ENCODE measurements around the gene FOXRED1.
A peak's percentile ranks its signal among the peaks of the same experiment; 100 is the strongest.
"Not testable (repeated sequence)": the region's sequence is repeated elsewhere in the genome, so short reads cannot be mapped to it uniquely, and the experiment has no call there.

Gene FOXRED1

DNA sequence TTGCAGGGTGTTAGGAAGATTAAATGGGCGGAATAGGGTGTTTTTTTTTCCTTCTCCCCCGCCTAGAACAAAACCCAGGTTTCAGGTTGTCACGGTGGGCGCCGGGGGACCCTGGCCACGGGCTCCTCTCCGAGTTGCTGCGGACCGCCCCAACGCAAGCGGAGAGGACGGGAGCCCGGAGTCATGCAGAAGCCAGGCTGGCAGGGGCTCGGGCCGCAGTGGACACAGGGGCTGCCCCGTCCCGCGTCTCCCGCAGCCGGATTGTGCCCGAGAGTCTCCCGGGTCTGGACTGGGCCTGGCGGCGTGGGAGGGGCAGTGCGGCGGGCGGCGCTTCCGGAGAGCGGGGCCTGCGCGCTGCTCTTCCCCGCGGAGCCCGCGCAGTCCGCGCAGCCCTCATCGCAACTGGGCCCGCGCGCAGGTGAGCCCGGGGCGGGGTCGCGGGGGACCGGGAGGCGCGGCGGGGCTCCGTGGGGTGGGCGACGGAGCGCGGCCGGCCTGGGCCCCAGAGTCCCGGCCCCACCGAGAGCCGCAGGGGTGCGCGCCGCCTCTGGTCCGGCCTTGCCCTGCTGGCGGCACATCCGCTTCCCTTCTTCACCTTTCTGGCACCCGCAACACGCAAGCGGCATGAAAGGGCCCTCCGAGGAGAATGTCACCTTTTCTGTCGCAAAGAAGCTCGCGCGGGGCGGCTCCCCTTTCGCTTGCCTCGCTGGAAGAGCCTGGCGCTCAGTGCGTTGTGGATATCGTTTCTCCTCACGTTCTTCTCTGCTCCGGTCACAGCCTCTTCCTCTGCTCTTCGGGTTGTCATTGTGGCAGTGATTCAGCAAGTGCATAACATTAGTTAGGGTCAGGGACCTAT lies 14.0 kb downstream of the FOXRED1 start, which contains the start of gene TIRAP:
TIRAP (plus strand) TSS at position 358 of the 856 bp plus-strand sequence. CDS start 7,802 bp downstream, outside the sequence.
- ATAC-seq (replicated peaks) (peak; percentile 73 to 76), DNase-seq (peak; percentile 54)
- peak within 1 kb of the TSS; percentile 86 to 94 for H3K4me3 Mint-ChIP-seq
- peaks cover 35 to 53% of the 10 kb centered on the region in 2 donors for H3K4me1 Mint-ChIP-seq
- H3K9me3 Mint-ChIP-seq = no peaks in the 10 kb centered on the region
- no peaks in the 10 kb centered on the region for H3K27me3 Mint-ChIP-seq
- H3K36me3 Mint-ChIP-seq = peaks cover 18 to 22% of the 10 kb centered on the region in 2 donors
- peak within 1 kb of the TSS; percentile 96 for H3K27ac Mint-ChIP-seq

DNA sequence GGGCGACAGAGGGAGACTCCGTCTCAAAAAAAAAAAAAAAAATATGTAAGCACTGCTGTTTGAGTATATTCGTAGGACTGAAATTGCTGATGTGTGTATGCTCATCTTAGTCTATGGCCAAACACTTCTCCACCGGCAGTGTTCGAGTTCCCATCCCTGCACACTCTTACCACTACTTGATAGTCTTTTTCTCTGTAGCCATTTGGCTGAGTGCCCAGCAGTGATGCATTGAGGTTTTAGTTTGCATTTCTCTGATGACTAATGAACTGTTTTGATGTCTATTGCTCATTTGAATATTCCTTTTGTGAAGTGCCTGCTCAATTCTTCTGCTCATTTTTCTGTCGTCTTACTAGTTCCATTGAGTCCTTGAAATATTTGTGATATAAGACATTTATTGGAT lies 15.9 kb downstream of the FOXRED1 start:
- Mint-ChIP-seq H3K36me3 (peaks cover 7 to 15% of the 10 kb centered on the region in 2 donors), H3K4me3 (peak overlapping the region; percentile 3 to 5), H3K27me3 (no peaks in the 10 kb centered on the region), H3K27ac (peak overlapping the region; percentile 33), H3K4me1 (peaks cover 36 to 53% of the 10 kb centered on the region in 2 donors), H3K9me3 (no peaks in the 10 kb centered on the region)
- peak; percentile 35 to 49 for ATAC-seq (replicated peaks)
- peak; percentile 63 for DNase-seq

DNA sequence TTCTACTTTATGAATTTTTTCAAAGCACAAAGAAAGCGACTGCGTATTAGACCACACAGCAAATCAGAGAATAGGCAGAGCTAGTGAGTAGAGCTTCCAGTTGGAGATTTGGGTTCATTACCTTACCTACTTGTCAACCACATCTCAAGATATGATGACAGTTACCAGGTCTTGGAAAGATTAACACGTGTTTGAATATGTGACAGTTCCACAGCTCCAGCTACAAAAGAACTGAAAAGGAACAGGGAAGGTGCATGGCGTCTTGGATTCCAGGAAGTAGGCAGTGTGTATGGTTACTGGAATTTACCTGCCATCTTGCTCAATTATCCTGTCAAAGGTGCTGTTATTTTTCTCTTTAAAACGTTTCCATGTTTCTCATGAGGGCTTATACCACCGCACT lies 19.3 kb downstream of the FOXRED1 start:
- no peak overlapping the region for H3K27ac Mint-ChIP-seq
- H3K9me3 Mint-ChIP-seq = no peaks in the 10 kb centered on the region

DNA sequence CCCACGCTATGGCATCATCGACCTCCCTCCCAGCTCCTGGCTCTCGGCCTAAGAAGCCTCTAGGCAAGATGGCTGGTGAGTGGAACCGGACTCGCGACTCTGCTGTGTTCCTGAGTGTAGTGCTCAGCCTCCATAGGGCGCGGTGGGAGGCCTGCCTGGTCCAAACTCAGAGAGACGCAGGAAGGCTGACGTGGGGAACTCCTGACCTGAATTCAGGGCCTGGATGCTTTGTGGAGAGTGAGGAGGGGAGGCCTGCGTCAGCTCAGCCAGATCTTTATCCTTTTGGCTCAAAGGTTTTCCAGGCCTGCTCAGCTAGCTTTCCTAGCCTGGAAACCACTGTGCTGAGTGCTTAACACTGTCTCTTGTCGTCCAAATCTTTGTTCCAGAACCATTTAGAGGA lies 21.9 kb downstream of the FOXRED1 start:
- Mint-ChIP-seq H3K27me3 (no peaks in the 10 kb centered on the region), H3K36me3 (peaks cover 21 to 37% of the 10 kb centered on the region in 2 donors), H3K27ac (peak overlapping the region; percentile 25), H3K9me3 (no peaks in the 10 kb centered on the region), H3K4me3 (no peak overlapping the region), H3K4me1 (peaks cover 24 to 27% of the 10 kb centered on the region in 2 donors)
- no peak for DNase-seq
- no peak for ATAC-seq (replicated peaks)

More for the DNA sequence above, 19.3 kb downstream of the FOXRED1 start:
- Mint-ChIP-seq H3K27me3 (no peaks in the 10 kb centered on the region), H3K36me3 (peaks cover 11 to 24% of the 10 kb centered on the region in 2 donors), H3K4me1 (peaks cover 23 to 36% of the 10 kb centered on the region in 2 donors), H3K4me3 (no peak overlapping the region)
- DNase-seq (no peak), ATAC-seq (replicated peaks) (no peak)

DNA sequence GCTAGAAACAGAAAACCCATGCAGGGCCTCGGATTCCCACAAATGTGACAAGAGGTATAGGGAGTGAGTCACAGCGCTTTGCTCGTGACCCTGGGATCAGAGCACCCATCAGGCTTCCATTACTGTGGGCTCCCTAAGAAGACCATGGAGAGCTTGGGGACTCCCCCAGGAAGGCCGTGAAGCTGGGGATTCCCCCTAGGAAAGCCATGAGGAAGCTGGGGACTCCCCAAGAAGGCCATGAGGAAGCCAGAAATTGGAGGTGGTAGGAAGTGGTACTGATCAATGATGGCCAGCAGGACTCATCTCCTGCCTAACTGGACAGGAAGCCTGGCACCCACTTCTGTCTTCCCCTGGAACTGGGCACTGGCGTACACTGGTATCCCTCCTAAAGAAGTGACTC lies 24.8 kb downstream of the FOXRED1 start:
- ATAC-seq (replicated peaks) (peak; percentile 60 to 63), DNase-seq (no peak)
- Mint-ChIP-seq H3K9me3 (no peaks in the 10 kb centered on the region), H3K27ac (peak overlapping the region; percentile 20), H3K36me3 (peaks cover 23 to 34% of the 10 kb centered on the region in 2 donors), H3K4me1 (peaks cover 16 to 25% of the 10 kb centered on the region in 2 donors), H3K27me3 (no peaks in the 10 kb centered on the region), H3K4me3 (no peak overlapping the region)

DNA sequence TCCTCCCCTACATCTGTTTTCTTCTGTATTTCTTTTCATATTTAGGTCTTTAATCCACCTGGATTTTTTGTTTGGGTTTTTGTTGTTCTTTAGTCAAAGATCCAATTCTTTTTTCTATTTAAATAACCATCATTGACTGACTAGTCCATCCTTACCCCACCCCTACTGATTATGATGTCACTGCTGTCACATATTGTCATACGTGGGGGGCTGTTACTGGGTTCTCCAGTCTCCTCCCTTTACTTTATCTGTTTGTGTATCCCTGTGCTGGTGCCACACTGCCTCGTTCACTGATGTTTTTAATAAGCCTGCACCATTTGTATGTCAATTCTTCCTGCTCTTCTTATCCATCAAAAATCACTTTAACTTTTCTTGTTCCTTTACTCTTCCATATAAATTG lies 28.1 kb downstream of the FOXRED1 start:
- Mint-ChIP-seq H3K4me3 (no peak overlapping the region), H3K27ac (no peak overlapping the region), H3K36me3 (peaks cover 20 to 22% of the 10 kb centered on the region in 2 donors), H3K27me3 (no peaks in the 10 kb centered on the region), H3K4me1 (peaks cover 18 to 25% of the 10 kb centered on the region in 2 donors), H3K9me3 (no peaks in the 10 kb centered on the region)
- ATAC-seq (replicated peaks) = no peak
- DNase-seq = no peak

DNA sequence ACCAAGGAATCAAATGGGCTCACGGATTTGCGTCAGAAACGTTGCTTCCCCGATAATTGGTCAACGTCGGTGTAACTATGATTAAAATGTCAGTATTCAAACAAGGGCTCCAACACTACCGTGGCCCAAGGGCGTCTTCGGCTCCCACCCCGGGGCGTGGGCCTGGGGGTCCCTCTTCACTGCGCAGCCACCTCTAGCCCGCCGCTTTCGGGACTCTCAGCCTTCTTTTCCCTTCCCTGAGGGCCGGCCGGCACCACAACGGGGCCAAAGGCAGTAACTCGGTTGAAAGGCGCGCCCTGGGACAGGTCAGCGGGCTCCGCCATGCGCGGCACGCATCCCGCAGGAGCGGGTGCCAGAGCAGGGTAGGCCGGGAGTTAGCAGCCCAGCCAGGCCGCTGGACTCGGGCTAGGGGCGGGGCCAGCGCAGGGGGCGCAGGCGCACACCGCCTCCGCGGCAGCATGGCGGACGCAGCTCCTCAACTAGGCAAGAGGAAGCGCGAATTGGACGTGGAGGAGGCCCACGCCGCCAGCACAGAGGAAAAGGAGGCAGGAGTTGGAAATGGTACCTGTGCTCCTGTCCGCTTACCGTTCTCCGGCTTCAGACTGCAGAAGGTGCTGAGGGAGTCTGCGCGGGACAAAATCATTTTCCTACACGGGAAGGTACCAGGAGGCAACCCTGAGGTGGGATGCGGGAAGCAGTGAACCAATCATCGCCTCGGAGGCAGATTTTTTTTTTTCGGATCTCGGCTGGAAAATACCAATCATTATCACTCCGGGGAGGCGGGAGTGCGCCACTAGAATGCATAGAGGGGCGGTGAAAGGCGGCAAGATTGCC lies 34.9 kb downstream of the FOXRED1 start, which contains the start of gene DCPS:
DCPS (plus strand) TSS at position 438 of the 834 bp plus-strand sequence; CDS start at position 459, 21 bp downstream.
- Mint-ChIP-seq H3K36me3 (peaks cover 14 to 35% of the 10 kb centered on the region in 2 donors), H3K9me3 (peaks cover 0 to 3% of the 10 kb centered on the region in 2 donors), H3K27ac (peak within 1 kb of the TSS; percentile 99), H3K4me1 (peaks cover 17 to 43% of the 10 kb centered on the region in 2 donors), H3K27me3 (no peaks in the 10 kb centered on the region), H3K4me3 (peak within 1 kb of the TSS; percentile 98 to 99)
- ATAC-seq (replicated peaks) (peak; percentile 96), DNase-seq (peak; percentile 86)

DNA sequence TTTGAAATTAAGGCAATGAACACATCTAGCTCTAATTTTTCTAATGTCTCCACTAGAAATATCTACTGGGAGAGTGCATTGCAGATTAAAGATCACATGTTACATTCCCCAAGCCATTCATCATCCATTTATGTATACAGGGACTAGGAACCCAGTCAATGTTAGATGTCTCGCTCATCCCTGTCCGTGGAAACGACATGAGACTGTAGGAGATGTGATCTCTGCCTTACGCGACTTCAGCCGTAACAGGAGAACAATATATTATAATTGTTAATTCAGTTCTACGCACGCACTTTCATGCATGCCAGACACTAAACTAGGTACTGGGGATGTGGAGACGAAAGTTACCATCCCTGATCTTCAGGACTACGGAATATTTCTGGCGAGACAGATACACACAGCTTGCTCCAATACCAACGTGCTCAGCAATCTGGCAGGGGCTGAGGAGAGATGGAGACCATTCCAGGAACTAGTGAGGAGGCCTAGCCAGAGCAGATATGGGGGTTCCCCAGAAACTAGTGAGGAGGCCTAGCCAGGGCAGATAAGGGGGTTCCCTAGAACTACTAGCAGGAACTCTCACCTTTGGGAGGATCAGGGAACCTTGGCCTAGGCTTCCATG lies 35.6 kb downstream of the FOXRED1 start:
- ATAC-seq (replicated peaks) (peak; percentile 1 to 8), DNase-seq (no peak)
- Mint-ChIP-seq H3K27me3 (no peaks in the 10 kb centered on the region), H3K36me3 (peaks cover 16 to 32% of the 10 kb centered on the region in 2 donors), H3K4me1 (peaks cover 15 to 44% of the 10 kb centered on the region in 2 donors), H3K27ac (peak overlapping the region; percentile 99), H3K4me3 (peak overlapping the region; percentile 98 to 99), H3K9me3 (peaks cover 0 to 3% of the 10 kb centered on the region in 2 donors)

DNA sequence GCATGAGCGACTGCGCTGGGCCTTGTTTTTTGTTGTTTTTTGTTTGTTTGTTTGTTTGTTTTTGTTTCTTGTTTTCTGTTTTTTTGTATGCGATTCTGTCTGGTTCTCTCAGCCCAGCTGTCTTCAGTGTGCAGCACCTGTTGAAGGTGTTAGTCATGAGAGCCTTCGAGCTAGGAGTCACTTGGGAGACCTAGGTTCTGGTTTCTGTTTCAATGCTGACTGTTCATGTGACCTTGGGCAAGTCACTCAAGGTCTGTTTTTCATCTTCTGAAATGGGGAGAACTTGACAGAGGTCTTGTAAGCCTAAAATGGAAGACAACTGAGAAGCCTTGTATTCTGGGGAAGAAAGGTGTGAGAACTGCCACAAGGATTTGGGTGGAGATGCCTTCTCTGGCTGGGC lies 36.7 kb downstream of the FOXRED1 start:
- Mint-ChIP-seq H3K36me3 (peaks cover 20 to 40% of the 10 kb centered on the region in 2 donors), H3K4me1 (peaks cover 24 to 56% of the 10 kb centered on the region in 2 donors), H3K9me3 (peaks cover 0 to 3% of the 10 kb centered on the region in 2 donors), H3K27me3 (no peaks in the 10 kb centered on the region), H3K27ac (peak overlapping the region; percentile 95), H3K4me3 (peak overlapping the region; percentile 74 to 83)
- ATAC-seq (replicated peaks) = peak; percentile 29 to 33
- no peak for DNase-seq

DNA sequence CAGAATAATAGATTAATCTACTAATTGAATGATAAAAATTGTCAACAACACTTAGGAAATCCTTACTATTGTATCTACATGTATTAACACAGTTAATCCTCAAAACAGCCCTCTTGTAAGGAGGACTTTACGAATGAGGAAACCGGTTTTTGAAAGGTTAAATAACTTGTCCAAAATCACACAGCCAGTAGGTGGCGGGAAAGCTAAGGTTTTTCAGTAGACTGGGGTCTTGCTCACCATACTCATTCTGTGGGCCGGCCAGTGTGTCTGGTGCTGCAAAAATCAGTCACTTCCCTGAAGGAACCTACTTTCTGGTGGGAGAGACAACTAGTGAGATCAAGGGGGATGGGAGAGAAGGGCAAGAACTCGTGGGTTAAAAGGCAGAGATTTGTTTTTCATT lies 38.8 kb downstream of the FOXRED1 start:
- peaks cover 32 to 66% of the 10 kb centered on the region in 2 donors for H3K4me1 Mint-ChIP-seq
- no peak for ATAC-seq (replicated peaks)
- peaks cover 23 to 49% of the 10 kb centered on the region in 2 donors for H3K36me3 Mint-ChIP-seq
- no peak overlapping the region for H3K4me3 Mint-ChIP-seq
- H3K9me3 Mint-ChIP-seq = peaks cover 0 to 3% of the 10 kb centered on the region in 2 donors
- DNase-seq = no peak
- H3K27ac Mint-ChIP-seq = no peak overlapping the region
- no peaks in the 10 kb centered on the region for H3K27me3 Mint-ChIP-seq

DNA sequence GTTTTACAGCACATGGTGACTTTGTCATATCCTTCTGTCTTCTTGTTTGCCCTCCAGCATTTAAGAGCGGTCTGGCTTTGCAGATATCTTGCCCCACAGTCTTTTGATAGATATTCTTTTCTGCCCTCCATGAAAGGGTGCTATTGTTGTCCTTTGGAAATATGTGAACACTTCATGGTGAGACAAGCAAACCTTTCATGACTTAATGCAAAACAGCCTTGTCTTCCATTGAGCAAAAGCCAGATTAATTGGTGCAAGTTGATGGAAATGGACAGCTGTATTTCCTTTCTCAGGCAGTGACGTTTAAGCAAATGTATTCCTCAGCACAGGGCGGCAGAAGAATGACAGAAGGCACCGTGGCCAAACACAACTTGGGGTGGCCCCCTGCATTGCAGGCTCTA lies 39.3 kb downstream of the FOXRED1 start:
- no peak for ATAC-seq (replicated peaks)
- DNase-seq = no peak
- no peak overlapping the region for H3K4me3 Mint-ChIP-seq
- H3K4me1 Mint-ChIP-seq = peaks cover 32 to 61% of the 10 kb centered on the region in 2 donors
- H3K9me3 Mint-ChIP-seq = peaks cover 0 to 3% of the 10 kb centered on the region in 2 donors
- H3K36me3 Mint-ChIP-seq = peaks cover 26 to 45% of the 10 kb centered on the region in 2 donors
- no peaks in the 10 kb centered on the region for H3K27me3 Mint-ChIP-seq
- H3K27ac Mint-ChIP-seq = no peak overlapping the region

DNA sequence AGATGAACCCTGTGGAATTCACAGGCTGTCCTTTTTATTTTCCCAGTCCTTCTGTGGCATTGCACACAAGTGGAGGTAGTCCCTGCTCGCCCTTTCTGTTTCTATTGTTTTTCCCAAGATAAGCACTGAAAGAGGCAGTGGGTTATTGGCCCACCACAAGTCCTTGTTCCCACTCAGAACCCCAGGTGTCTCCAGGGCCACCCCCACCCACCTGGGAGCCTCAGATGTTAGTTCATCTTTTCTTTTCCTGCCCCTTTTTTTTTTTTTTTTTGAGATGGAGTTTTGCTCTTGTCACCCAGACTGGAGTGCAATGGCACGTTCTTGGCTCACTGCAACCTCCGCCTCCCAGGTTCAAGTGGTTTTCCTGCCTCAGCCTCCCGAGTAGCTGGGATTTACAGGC lies 39.8 kb downstream of the FOXRED1 start:
- DNase-seq; H3K27me3 Mint-ChIP-seq; H3K4me3 Mint-ChIP-seq; ATAC-seq (replicated peaks); H3K9me3 Mint-ChIP-seq; H3K27ac Mint-ChIP-seq: not testable (repeated sequence)
- H3K36me3 Mint-ChIP-seq = peaks cover 26 to 43% of the 10 kb centered on the region in 2 donors
- H3K4me1 Mint-ChIP-seq = peaks cover 32 to 58% of the 10 kb centered on the region in 2 donors

DNA sequence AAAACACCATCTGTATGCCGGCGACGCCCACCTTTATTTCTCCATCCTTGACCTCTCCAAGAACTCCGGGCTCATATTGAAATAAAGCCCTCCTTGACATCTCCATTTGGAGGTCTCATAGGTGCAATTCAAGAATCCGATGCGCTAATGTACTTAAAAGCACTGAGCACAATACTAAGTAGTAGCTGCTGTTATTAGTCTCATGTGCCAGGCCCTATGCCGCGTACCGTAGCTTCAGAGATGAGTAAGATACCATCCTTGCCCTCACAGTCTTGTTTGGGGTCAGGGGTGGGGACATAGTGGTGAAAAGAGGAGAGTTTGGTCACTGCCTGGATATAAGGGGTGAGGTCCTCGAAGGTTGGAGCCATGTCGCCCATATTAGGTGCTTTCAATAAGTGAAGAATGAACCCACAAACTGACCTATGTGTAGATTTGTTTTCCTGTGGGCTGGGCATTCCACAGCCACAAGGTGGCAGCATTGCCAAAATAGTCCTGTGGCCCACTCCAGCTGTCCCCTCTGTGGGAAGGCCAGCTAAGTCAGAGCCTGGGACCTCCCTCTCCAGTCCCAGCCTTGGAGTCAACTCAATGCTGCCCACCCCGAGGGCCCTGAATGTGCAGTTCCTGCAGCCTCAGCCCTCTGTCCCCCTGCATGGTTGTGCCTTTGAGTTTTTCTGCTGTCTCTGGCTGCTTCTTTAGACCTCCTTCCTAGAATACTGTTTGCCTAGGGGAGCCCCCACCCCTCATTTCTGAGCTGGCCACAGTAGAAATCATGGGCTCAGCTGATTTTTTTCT lies 41.4 kb downstream of the FOXRED1 start:
- Mint-ChIP-seq H3K36me3 (peaks cover 32 to 49% of the 10 kb centered on the region in 2 donors), H3K27me3 (no peaks in the 10 kb centered on the region), H3K9me3 (peaks cover 0 to 3% of the 10 kb centered on the region in 2 donors), H3K4me1 (peaks cover 32 to 55% of the 10 kb centered on the region in 2 donors), H3K4me3 (no peak overlapping the region), H3K27ac (no peak overlapping the region)
- ATAC-seq (replicated peaks) = peak; percentile 77 to 79
- DNase-seq = peak; percentile 43
